NCI-H526 treated with DMSO at 0.1 percent for 48 hours (cell line): ENCODE measurements around the gene DIP2C.
"Not testable (repeated sequence)": the region's sequence is repeated elsewhere in the genome, so short reads cannot be mapped to it uniquely, and the experiment has no call there.

Experiments
- DNase-seq: peaks from one replicate; lab custom pipeline; 2025; lab: John Stamatoyannopoulos, UW

The DIP2C gene

GRCh38 chr10:610642-611305 is 78.7 kb downstream of the DIP2C start:
- DNase-seq = not testable (repeated sequence)

GRCh38 chr10:609868-610545 is 79.5 kb downstream of the DIP2C start:
- DNase-seq = no peak

GRCh38 chr10:609262-609658 is 80.2 kb downstream of the DIP2C start:
- no peak for DNase-seq

- no peak for DNase-seq
Observed at GRCh38 chr10:608331-609261, 80.9 kb downstream of the DIP2C start.

GRCh38 chr10:607545-608185 is 81.8 kb downstream of the DIP2C start:
- DNase-seq = no peak

GRCh38 chr10:606762-607544 is 82.5 kb downstream of the DIP2C start:
- DNase-seq = no peak

- DNase-seq = no peak
Observed at GRCh38 chr10:605632-606325, 83.7 kb downstream of the DIP2C start.

GRCh38 chr10:604716-605631 is 84.5 kb downstream of the DIP2C start:
- DNase-seq = no peak

- no peak for DNase-seq
Observed at GRCh38 chr10:603745-604144, 85.7 kb downstream of the DIP2C start.

GRCh38 chr10:602391-603005 is 87.0 kb downstream of the DIP2C start:
- no peak for DNase-seq

GRCh38 chr10:601660-601963 is 87.9 kb downstream of the DIP2C start:
- DNase-seq = no peak

- peak; percentile 10 for DNase-seq
Observed at GRCh38 chr10:600876-601659, 88.4 kb downstream of the DIP2C start.

- no peak for DNase-seq
Observed at GRCh38 chr10:600234-600633, 89.2 kb downstream of the DIP2C start.

GRCh38 chr10:599767-600166 is 89.7 kb downstream of the DIP2C start:
- no peak for DNase-seq

GRCh38 chr10:598415-599170 is 90.9 kb downstream of the DIP2C start:
- DNase-seq = no peak

- no peak for DNase-seq
Observed at GRCh38 chr10:597976-598375, 91.5 kb downstream of the DIP2C start.

- no peak for DNase-seq
Observed at GRCh38 chr10:596725-597345, 92.6 kb downstream of the DIP2C start.
